Femur (tissue), 1 donor: ENCODE results near the gene ZBED3.

Experiments used
- DNase-seq: peaks from one replicate; pipeline ENCODE4 v3.0.0-alpha.2; 2017

Gene ZBED3

DNA sequence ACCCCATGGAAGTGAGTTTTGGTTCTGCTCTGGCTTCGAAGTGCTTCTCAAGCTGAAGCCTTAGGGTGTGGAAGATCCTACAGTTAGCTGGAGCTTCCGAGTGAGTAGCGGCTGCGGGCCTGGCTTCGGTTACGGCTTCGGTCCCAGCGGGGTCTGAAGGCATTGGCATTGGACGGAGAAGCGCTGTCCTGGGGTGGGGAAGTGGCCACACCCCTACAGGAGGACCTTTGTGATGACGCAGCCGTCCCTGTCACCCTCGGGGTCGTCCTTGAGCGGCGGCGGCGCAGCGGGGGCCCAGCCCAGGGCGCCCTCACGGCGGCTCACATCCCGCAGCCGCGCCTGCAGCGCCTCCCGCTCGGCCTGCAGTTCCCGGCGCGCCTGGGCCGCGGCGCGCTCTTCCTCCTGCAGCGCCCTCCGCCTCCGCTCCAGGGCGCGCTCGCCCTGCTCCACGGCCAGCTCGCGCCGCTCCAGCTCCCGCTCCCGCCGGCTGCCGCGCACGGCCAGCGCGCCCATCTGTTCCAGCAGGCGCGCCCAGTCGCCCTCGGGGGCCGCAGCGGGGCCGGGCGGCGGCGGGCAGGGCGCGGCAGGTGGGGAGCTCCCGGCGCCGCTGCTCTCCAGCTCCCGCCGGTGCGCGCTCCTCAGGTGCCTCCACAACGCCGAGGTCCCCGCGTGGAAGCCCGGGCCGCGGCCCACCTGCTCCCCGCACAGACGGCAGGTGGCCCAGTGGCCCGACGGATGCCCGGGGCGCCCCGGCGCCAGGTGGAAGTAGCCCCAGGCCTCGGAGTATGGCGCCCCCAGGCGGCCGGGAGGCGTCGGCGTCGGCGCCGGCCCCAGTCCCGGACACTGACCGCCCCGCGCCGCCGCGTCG lies 9.9 kb downstream of the ZBED3 start:
- DNase-seq = peak; percentile 78

DNA sequence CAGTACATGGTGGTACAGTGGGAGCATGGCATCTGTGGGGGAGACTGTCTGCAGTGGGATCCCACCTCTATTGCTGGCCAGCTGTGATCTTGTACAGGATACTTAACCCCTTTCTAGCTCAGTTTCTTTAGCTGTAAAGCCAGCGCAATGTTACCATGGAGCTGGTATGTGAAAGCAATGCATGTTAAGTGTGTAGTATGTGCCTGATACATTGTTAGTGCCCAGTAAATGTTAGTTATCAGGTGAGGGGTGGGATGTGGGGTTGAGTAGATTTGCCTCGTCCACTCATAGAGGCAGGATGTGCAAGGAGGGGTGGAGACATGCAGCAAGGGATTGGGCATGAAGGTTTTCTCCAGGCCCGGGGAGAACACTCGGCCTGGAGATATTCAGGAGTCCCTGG lies 12.3 kb downstream of the ZBED3 start:
- DNase-seq = no peak

DNA sequence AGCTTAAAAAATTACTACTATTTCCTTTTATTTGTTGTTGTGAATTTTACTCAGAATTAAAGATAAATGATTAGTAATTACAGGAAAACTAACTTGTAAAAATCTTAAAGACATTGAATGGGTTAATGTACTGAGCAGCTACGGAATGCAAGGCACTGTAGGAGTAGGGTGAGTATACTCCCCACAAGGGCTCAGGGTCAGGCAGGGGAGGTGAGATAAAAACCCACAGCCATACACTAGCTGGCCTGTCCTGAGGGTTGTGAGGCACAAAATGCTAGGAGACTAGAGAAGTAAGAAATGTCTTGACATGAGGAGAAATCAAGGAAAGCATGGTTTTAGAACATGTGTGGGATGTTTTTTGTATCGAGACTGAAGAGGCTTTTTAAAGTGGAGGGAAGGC lies 13.4 kb downstream of the ZBED3 start:
- DNase-seq = no peak

DNA sequence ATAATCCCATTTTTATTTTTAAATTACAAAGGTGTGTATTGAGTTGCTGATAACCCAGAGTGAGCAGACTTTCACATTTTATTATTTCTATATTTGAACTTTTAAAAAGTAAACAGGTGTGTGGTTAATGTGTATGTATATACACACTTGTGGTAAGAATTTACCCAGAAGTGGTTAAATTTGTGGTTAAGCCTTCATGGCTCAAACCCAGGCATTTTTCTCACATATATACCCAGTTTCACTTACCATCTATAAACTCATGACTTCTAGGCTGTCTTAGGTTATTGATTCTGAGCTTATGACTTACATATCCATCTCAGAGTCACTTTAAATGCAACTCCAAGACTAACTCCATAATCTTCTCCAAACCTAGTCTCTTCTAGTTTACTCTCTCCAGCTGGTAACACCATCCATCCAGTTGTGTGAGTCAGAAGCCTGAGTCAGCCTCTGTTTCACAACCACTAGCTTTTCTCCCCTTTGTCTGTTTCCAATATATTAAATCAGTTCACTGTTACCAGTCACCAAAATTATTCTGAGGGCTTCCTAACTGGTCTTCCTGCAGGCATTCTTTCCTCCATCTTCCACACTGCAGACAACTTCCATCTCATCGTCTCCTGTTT lies 20.2 kb downstream of the ZBED3 start:
- no peak for DNase-seq

DNA sequence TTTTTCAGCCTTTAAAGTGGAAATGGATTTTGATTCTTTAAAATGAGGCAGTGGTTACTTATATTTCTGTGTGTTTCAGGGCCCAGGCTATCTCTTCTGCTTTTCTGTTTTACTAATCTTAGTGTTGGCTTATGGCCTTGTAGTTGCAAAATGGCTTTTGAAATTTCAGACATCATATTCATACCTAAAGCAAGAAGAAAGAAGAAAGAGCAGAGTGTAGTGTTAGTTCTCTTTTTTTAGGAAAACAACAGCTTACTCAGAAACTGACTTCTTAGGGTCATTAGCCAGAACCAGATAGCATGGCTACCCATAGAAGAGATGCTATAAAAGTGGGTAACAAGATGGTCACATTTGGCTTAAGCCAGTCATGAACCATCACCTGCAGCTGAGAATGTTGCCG lies 20.9 kb downstream of the ZBED3 start:
- DNase-seq = no peak

DNA sequence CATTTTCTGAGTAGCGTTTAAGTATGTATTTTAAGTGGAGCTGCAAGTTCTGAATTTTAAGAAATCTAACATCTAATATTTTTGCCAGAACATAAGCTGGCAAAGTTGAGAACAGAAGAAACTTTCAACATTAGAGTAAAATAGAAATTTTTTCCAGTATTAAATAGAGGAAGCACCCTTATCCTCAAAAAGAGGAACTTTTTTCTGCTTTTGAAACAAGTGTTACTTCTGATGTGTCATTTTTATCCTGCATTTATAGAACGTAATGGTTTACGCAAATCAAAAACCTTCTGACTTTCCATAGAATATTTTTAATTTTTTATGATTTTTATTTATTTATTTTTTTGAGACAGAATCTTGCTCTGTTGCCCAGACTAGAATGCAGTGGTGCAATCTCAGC lies 21.8 kb downstream of the ZBED3 start:
- DNase-seq = no peak

DNA sequence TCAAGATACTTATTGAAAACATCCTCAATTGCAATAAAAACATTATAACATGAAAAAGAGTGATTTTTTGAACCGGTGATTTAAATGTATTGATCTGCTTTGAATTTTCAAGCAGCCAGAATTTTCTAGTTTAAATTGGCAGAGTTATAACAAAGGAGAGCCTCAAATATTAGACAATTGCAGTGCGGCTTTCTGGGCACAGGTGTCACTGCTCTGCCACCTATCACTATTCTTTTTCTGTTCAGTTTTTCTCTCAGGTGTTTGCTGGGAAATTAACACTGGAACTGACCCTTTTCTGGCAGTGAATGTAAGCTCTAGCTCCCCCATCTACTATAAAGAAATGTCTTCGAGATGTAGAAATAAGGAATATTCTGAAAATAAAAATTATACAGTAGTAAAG lies 23.0 kb downstream of the ZBED3 start:
- no peak for DNase-seq

DNA sequence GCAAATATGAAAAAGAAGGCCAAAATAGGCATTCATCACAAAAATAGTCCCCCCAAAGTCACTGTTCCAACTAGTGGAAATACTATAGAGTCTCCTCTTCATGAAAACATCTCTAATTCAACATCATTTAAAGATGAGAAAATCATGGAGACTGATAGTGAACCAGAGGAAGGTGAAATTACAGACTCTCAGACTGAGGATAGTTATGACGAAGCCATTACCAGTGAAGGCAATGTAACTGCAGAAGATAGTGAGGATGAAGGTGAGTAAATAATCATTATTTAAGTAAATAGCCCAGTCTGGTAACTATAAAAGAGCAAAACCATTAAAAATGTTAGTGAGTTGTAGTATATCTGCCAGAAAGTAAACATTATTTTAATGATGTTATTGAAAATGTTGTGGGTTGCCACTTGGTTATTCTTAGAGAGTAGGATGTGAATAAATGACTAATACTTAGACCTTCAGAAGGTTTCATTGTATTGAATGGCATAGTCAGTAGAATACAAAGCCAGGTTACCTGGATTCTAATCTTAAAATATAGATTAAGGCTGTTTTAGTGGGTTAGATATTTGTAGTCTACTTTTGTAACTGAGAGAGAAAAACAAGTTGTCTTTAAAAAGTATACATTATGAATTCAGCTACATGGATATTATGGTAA lies 40.5 kb downstream of the ZBED3 start:
- DNase-seq = no peak

DNA sequence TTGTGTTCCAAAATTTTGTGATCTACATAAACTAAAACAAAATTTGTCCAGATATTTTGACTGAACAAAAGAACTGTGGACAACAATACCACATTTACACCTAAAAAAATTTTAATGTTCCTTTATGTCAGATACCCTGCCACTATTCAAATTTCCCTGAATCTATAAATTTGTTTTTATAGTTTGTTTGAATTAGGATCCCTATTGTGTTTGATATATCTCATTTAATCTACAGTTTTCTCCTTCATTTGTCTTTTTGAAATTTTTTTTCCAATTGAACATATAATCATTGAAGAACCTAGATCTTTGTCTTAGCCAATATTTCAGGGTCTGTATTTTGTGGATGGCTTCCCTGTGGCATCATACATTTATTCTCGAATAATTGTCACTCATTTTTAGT lies 51.1 kb downstream of the ZBED3 start:
- DNase-seq = no peak

DNA sequence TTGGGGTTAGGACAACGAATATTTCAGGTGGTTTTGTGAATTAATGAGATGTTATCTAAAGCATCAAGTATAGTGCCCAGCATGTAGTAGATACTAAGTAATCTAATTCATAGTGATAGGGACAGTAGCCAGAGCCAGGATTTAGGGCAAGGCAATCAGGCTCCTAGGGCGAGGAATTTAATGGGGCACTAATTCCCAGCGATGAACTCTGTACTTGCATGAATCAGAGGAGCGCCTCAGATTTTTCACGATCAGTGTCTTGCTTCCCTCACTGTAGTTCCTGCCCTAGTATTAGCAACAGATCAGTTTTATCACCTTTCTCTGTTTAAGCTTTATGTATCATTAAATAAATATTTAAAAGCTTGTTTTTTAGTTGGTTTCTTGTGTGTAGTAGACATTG lies 53.7 kb downstream of the ZBED3 start:
- DNase-seq = no peak

DNA sequence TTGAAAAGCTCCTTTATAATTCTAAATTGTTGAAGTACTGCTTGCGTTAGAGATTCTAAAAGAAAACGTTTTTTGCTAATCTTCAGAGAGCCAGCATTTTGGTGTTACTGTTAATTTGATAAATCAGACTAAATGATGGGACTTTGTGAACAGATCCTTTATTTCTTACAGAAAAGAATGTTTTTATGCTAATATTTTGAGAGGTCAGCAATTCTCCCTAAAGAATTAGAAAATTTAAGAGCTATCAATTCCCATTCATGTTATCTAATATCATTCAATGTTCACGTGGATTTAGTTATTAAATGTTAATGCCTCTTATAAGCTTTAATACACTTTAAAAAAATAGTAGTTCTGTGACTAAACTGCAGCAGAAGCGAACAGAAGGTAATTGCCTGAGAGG lies 54.5 kb downstream of the ZBED3 start:
- no peak for DNase-seq

DNA sequence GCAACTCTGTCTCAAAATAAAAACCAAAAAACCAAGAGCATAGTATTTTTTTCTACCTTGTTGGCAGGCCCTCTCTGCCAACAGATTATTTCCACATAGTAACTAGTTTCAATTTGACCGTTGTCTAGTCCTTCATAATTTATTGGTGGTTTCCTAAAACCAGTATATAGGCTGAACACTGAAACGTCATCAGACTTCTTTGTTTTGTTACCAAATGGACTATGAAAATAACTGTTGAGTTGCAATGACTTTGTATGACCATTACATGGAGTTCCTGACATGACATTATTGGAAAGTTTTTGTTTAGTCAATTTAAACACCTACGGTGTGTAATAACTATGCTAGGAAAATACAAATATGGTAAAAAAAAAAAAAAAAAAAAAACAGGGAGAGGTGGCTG lies 55.2 kb downstream of the ZBED3 start:
- no peak for DNase-seq

DNA sequence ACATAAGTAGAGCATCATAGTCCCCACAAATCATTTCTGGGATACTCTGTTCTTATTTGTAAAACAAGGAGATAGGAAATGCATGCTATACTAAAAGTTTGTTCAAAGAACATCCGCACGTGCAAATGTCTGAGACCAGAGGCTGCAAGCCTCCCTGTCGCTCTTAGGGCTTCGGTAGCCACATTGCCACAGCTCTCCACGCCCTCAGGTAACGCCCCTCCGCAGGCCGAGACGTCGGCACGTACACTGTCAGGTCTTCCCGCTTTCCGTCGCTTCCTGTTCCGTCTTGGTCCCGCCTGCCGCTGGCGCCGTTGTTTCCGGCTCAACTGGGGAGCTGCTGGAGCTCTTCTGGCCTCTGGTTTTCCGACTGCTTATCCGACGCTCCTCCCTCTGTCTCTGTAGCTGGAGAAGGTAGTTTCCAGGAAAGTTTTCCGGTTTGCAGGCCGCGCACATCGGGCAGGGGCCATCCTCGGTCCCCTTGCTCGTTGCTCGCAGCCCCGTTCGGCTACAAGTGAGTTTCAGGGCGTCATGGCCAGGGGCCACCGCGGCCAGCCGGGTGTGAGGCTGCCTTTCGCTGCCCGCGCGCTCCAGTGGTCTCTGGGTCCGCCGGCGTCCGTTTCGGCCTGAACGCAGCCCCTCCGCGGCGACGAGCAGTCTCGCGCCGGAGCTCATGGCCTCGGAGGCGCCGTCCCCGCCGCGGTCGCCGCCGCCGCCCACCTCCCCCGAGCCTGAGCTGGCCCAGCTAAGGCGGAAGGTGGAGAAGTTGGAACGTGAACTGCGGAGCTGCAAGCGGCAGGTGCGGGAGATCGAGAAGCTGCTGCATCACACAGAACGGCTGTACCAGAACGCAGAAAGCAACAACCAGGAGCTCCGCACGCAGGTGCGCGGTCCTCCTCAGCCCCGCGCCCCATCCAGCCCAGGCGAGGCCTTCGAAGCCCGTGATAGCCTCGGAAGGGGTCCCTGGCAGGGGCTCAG lies 56.7 kb downstream of the ZBED3 start, which contains the start of gene AGGF1:
AGGF1 (plus strand) TSS at position 308 of the 975 bp plus-strand sequence; CDS start at position 671, 363 bp downstream.
- peak; percentile 97 for DNase-seq

DNA sequence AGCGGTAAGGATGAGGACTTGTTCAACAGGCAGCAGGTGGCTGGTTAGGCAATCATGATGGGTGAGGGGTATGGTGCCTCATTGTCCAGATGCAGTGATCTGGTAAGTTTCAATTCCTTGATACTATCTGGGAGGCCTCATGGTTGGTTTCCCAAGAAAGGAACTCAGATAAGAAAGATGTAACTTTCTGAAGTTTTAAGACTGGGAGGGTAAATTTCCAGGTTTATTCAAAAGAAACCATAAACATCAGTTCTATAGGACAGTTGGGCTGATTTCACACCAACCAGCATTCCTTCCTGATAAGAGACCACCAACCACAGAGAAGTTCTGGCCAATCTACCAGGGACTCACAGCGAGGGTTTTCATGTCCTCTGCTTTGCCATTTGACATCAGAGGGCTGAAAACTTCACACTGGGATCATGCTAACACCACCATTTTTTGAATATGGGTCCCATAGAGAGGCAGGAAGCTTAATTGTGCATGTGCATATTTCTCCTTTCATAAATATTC lies 57.7 kb downstream of the ZBED3 start:
- DNase-seq = no peak

DNA sequence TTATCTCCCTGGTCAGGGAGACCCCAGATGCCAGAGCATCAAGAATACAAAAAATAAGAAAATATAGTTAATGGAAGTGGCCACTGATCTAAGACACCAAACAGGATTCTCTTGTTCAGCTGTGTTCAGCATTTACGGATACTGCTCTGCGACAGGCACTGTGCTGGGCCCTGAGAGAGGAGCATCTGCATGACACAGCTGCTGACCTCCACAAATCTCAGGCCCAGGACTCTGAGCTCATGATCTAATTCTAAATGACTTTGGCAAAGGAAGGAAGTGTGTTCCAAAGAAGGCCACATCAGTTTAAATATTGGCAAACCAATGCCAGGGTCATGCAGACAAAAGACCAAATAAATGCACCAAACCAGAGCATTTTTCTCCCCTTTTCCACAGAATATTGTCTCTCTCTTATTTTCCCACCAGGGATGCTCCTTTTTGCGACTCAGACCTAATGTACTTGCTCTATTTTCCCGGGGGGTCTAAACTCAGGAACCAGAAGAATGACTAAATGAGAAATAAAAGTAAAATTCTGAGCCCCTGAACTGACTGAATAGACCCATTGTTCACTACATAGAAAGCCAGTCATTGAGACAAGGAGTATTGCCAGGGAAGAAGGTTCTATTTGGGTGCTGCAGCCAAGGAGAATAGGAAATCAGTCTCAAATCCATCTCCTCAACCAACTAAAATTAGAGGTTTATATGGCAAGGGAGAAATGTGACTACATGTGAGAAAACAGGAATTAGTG lies 58.3 kb downstream of the ZBED3 start:
- DNase-seq = no peak

DNA sequence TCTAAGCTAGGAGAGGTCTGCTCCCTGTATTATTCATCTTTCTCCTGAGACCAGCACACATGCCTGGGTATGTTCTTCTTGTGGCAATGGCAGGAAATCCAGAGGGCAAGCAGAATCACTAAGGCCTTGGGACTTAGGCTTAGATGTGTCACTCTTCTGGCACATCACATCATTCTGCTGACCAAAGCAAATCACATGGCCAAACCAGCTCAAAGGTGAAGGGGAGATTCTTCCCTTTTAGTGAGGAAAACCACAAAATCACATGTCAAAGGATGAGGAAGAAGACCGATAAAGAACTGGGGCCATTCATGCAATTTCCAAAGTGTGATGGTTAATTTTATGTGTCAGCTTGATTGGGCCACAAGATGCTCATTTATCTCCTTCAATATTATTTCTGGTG lies 62.6 kb downstream of the ZBED3 start:
- DNase-seq = no peak

DNA sequence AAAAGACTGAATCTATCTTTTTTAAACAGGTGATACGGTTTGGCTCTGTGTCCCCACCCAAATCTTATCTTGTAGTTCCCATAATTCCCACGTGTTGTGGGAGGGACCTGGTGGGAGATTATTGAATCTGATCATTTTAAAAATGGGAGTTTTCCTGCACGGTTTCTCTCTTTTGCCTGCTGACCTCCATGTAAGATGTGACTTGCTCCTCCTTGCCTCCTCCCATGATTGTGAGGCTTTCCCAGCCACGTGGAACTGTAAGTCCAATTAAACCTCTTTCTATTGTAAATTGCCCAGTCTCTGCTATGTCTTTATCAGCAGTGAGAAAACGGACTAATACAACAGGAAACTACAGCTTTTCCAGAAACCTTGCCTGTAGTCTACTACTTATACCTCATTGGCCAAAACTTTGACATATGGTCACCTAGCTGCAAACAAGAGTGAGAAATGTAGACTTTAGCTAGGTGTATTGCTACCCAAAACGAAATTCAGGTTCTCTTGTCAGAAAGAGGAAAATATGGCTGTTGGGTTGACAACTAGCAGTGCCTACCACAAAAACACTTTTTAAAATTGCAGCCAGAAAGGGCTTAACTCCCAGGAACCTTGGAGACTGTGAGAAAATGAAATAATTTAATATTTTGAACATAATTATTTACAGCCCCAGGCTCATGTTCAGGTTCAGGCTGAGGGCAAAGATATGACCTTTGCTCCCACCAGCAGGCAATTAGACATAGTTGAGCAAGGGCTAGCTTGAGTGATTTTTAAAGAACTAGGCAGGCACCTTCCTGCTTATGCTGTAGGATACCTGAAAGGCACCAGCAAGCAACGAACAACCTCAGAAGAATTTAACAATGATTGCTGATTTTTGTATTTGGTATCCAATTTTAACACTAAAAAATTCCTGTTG lies 64.3 kb downstream of the ZBED3 start:
- DNase-seq = no peak
